MM.1S (cell line): Measurements from ENCODE around the gene AP5B1.
"Not testable (repeated sequence)": the region's sequence is repeated elsewhere in the genome, so short reads cannot be mapped to it uniquely, and the experiment has no call there.

Experiments
- DNase-seq: peaks from one replicate; pipeline ENCODE4 v3.0.0-alpha.2; 2015
- H2AFZ ChIP-seq: fragments of 300-600 bp; sonication (generic); 2 replicates; pipeline ENCODE4 v1.6.0; 2016; ENCODE audit warnings: antibody characterized with exemption, low read length
- H3F3A ChIP-seq: fragments of 300-600 bp; sonication (generic); 2 replicates; pipeline ENCODE4 v1.6.1; 2016; ENCODE audit warnings: mild to moderate bottlenecking, antibody characterized with exemption, low read length, moderate library complexity, mixed read lengths; ENCODE audit not compliant: insufficient read depth
- H3K27ac ChIP-seq: fragments of 300-600 bp; sonication (generic); 2 replicates; pipeline ENCODE4 v1.5.1; 2016; ENCODE audit warnings: mild to moderate bottlenecking, low read length
- H3K27me3 ChIP-seq: fragments of 300-600 bp; sonication (generic); replicated peaks from 2 replicates; pipeline ENCODE4 v1.6.0; 2016; ENCODE audit warnings: low read length; ENCODE audit not compliant: insufficient read depth
- H3K36me3 ChIP-seq: fragments of 300-600 bp; sonication (generic); replicated peaks from 2 replicates; pipeline ENCODE4 v1.6.1; 2016; ENCODE audit warnings: mild to moderate bottlenecking, low read length, mixed read lengths; ENCODE audit not compliant: insufficient read depth
- H3K4me1 ChIP-seq: fragments of 300-600 bp; sonication (generic); 2 replicates; pipeline ENCODE4 v1.6.1; 2016; ENCODE audit warnings: low read length, mixed read lengths
- H3K4me2 ChIP-seq: fragments of 300-600 bp; sonication (generic); 2 replicates; pipeline ENCODE4 v1.6.0; 2016; ENCODE audit warnings: low read depth, low read length
- H3K4me3 ChIP-seq: fragments of 300-600 bp; sonication (generic); 2 replicates; pipeline ENCODE4 v1.5.1; 2016; ENCODE audit warnings: low read length, mixed read lengths
- H3K79me2 ChIP-seq: fragments of 300-600 bp; sonication (generic); 2 replicates; pipeline ENCODE4 v1.6.1; 2016; ENCODE audit warnings: mixed run types, low read length, mixed read lengths
- H3K9ac ChIP-seq: fragments of 300-600 bp; sonication (generic); 2 replicates; pipeline ENCODE4 v1.6.1; 2016; ENCODE audit warnings: low read length, mixed read lengths
- H3K9me2 ChIP-seq: fragments of 300-600 bp; sonication (generic); replicated peaks from 2 replicates; pipeline ENCODE4 v1.6.1; 2016; ENCODE audit warnings: mild to moderate bottlenecking, low read length, mixed read lengths; ENCODE audit not compliant: insufficient read depth
- H3K9me3 ChIP-seq: fragments of 300-600 bp; sonication (generic); replicated peaks from 2 replicates; pipeline ENCODE4 v1.6.1; 2016; ENCODE audit warnings: mild to moderate bottlenecking, low read length, mixed read lengths; ENCODE audit not compliant: insufficient read depth
- H4K20me1 ChIP-seq: fragments of 300-600 bp; sonication (generic); 2 replicates; pipeline ENCODE4 v1.6.1; 2016; ENCODE audit warnings: mild to moderate bottlenecking, low read length, moderate library complexity, mixed read lengths; ENCODE audit not compliant: insufficient read depth
- CTCF ChIP-seq: fragments of 300-600 bp; sonication (generic); IDR thresholded peaks from 2 replicates; pipeline ENCODE4 v1.5.1; 2016; ENCODE audit warnings: antibody characterized with exemption, low read length, mixed read lengths
- EZH2 ChIP-seq: fragments of 300-600 bp; sonication (generic); optimal IDR thresholded peaks from 2 replicates; pipeline ENCODE3; 2017; ENCODE audit warnings: low read depth, mild to moderate bottlenecking, antibody characterized with exemption, low read length, mixed read lengths
- EZH2phosphoT487 ChIP-seq: fragments of 300-600 bp; sonication (generic); IDR thresholded peaks from 2 replicates; pipeline ENCODE4 v1.6.1; 2018; ENCODE audit warnings: antibody characterized with exemption, low read length

Gene AP5B1

GRCh38 chr11:65766535-65766934 is 14.2 kb downstream of the AP5B1 start:
- no peak for DNase-seq
- TF ChIP-seq CTCF (no peak), EZH2phosphoT487 (no peak)

DNA sequence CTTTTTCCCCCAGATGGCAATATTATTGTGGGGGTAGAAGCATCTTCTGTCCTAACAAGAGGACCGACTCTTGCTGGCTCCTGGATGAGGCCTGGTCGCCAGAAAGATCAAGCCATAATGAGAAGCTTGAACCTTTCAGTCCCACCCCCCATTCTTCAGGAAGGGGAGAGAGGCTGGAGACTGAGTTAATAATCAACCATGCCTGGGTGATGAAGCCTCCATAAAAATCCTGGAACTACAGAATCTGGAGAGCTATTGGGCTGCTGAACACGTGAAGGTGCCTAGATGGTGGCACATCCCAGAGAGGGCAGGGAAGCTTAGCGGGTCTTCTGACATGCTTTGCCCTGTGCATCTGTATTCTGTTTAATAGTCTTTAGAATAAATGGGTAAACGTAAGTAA is 16.3 kb downstream of the AP5B1 start:
- no peak overlapping the region for H3K9ac ChIP-seq
- no peak overlapping the region for H3K4me2 ChIP-seq
- no peaks in the 10 kb centered on the region for H4K20me1 ChIP-seq
- no peaks in the 10 kb centered on the region for H3K79me2 ChIP-seq
- no peaks in the 10 kb centered on the region for H3K9me2 ChIP-seq
- no peak overlapping the region for H3K27ac ChIP-seq
- TF ChIP-seq EZH2phosphoT487 (no peak), EZH2 (no peak), CTCF (no peak)
- H2AFZ ChIP-seq = no peak overlapping the region
- H3K9me3 ChIP-seq = no peaks in the 10 kb centered on the region
- no peaks in the 10 kb centered on the region for H3F3A ChIP-seq
- no peaks in the 10 kb centered on the region for H3K4me1 ChIP-seq
- no peaks in the 10 kb centered on the region for H3K27me3 ChIP-seq
- no peak overlapping the region for H3K4me3 ChIP-seq
- no peak for DNase-seq
- H3K36me3 ChIP-seq = no peaks in the 10 kb centered on the region

More at GRCh38 chr11:65766535-65766934, 14.2 kb downstream of the AP5B1 start:
- no peaks in the 10 kb centered on the region for H4K20me1 ChIP-seq
- no peaks in the 10 kb centered on the region for H3K27me3 ChIP-seq
- H3F3A ChIP-seq = no peaks in the 10 kb centered on the region
- no peaks in the 10 kb centered on the region for H3K4me1 ChIP-seq
- H2AFZ ChIP-seq = no peak overlapping the region
- no peaks in the 10 kb centered on the region for H3K79me2 ChIP-seq
- no peaks in the 10 kb centered on the region for H3K36me3 ChIP-seq
- no peaks in the 10 kb centered on the region for H3K9me3 ChIP-seq
- H3K4me3 ChIP-seq = no peak overlapping the region
- H3K9ac ChIP-seq = no peak overlapping the region
- H3K4me2 ChIP-seq = no peak overlapping the region
- no peaks in the 10 kb centered on the region for H3K9me2 ChIP-seq
- H3K27ac ChIP-seq = no peak overlapping the region

DNA sequence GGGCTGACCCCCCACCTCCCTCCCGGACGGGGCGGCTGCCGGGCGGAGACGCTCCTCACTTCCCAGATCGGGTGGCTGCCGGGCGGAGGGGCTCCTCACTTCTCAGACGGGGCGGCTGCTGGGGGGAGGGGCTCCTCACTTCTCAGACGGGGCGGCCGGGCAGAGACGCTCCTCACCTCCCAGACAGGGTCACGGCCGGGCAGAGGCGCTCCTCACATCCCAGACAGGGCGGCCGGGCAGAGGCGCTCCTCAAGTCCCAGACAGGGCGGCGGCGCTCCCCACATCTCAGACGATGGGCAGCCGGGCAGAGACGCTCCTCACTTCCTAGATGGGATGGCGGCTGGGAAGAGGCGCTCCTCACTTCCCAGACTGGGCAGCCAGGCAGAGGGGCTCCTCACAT is 18.0 kb downstream of the AP5B1 start:
- H3K4me1 ChIP-seq, H2AFZ ChIP-seq, H3K9me3 ChIP-seq, H3K9ac ChIP-seq, H4K20me1 ChIP-seq, H3K36me3 ChIP-seq, H3K9me2 ChIP-seq, H3K4me2 ChIP-seq, H3K27ac ChIP-seq, H3K79me2 ChIP-seq, DNase-seq, H3K27me3 ChIP-seq, H3F3A ChIP-seq, H3K4me3 ChIP-seq: not testable (repeated sequence)

DNA sequence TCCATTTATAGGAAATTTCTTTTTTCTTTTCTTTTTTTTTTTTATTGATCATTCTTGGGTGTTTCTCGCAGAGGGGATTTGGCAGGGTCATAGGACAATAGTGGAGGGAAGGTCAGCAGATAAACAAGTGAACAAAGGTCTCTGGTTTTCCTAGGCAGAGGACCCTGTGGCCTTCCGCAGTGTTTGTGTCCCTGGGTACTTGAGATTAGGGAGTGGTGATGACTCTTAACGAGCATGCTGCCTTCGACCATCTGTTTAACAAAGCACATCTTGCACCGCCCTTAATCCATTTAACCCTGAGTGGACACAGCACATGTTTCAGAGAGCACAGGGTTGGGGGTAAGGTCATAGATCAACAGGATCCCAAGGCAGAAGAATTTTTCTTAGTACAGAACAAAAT is 18.6 kb downstream of the AP5B1 start:
- not testable (repeated sequence) for DNase-seq, H3K9me3 ChIP-seq, H3K27me3 ChIP-seq, H3K9me2 ChIP-seq, H3F3A ChIP-seq, H4K20me1 ChIP-seq, H3K4me2 ChIP-seq, H2AFZ ChIP-seq, H3K79me2 ChIP-seq, H3K36me3 ChIP-seq, H3K4me1 ChIP-seq, H3K4me3 ChIP-seq, H3K27ac ChIP-seq, H3K9ac ChIP-seq
